ENCODE results near the gene HLA-DMB.

- TF ChIP-seq CTCF (IDR thresholded peaks at IDR 0.05; ENCODE audit: poor library complexity, severe bottlenecking) (no peak), RAD21 (conservative IDR thresholded peaks at IDR 0.05) (no peak), MXI1 (conservative IDR thresholded peaks at IDR 0.05; ENCODE audit: poor library complexity, severe bottlenecking) (no peak), EP300 (conservative IDR thresholded peaks at IDR 0.05; ENCODE audit: poor library complexity, severe bottlenecking) (no peak)
Observed at GRCh38 chr6:32956176-32956575, 15.3 kb upstream of the HLA-DMB start.
